Spleen (tissue), 7 donors: ENCODE measurements around the gene OTUD7B.

ENCODE experiments used
- CTCF ChIP-seq, 11 experiments: fragments of 200-600 bp in 7 of 11; fragments of 450-650 bp in 4 of 11; sonication (generic) in 4 of 11; IDR thresholded peaks in 8 of 11; conservative IDR thresholded peaks in 3 of 11; 1 replicate in 7 of 11; 2 replicates in 4 of 11; pipeline versions ENCODE4 v1.4.0 to v1.8.0; 2016 to 2021; ENCODE audit warnings: antibody characterized with exemption in 11 of 11, inconsistent platforms in 4 of 11, mild to moderate bottlenecking in 1 of 11
- POLR2A ChIP-seq, 3 donors: fragments of 450-650 bp; IDR thresholded peaks; one replicate each; pipeline ENCODE4 v1.5.1; 2017; ENCODE audit warnings: antibody characterized with exemption in 3 of 3, mild to moderate bottlenecking in 1 of 3
- POLR2AphosphoS5 ChIP-seq, 3 donors: sonication (generic); formaldehyde crosslinking; IDR thresholded peaks; one replicate each; pipeline ENCODE4 v1.5.1; 2017; ENCODE audit warnings: antibody characterized with exemption in 3 of 3
- donor health status: DM: no; HTN: no; CAD: no; lungs with moderate emphysema.
- donor health status: DM: no; HTN: no; CAD: no.
- donor health status: DM: no; HTN: no; CAD: no.

- TF ChIP-seq POLR2A (IDR thresholded peaks at IDR 0.05) (no peak), CTCF (IDR thresholded peaks at IDR 0.05 in 8 of 11, conservative IDR thresholded peaks at IDR 0.05 in 3 of 11) (no peak), POLR2AphosphoS5 (IDR thresholded peaks at IDR 0.05) (no peak)
Observed at GRCh38 chr1:150002217-150002616, 8.3 kb downstream of the OTUD7B start.
